GM19240 (cell line): ENCODE data around the gene PEX5L.
"Not testable (repeated sequence)": the region's sequence is repeated elsewhere in the genome, so short reads cannot be mapped to it uniquely, and the experiment has no call there.

Source experiments
- DNase-seq: peaks from one replicate; pipeline ENCODE4 v3.0.0; 2011; ENCODE audit warnings: low spot score; ENCODE audit not compliant: insufficient read length

PEX5L gene

DNA sequence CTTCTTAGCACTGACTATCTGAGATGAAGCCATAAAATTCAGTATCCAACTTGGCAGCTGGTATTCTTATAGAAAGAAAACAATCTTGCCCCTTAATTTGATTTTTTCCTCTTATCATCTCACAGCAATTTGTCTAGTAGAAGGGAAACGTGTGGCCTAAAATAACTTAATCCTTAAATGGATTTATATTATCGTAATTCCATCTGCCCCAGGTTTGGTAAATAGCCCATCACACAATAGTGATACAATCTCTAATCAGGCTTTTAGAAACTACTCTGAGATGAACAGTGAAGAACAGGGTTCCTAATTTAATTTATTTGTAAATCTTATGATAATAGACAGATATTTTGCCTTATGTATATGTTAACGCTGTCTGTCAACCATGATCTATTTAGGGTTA, 24.8 kb downstream of the PEX5L start:
- DNase-seq = no peak

DNA sequence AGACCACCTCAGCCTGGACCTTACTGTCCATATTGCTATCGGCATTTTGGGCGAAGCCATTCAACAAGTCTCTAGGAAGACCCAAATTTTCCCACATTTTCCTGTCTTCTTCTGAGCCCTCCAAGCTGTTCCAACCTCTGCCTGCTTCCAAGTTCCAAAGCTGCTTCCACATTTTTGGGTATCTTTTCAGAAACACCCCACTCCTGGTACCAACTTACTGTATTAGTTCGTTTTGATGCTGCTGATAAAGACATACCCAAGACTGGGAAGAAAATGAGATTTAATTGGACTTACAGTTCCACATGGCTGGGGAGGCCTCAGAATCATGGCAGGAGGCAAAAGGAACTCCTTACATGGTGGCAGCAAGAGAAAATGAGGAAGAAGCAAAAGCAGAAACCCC, 28.4 kb downstream of the PEX5L start:
- DNase-seq = not testable (repeated sequence)

DNA sequence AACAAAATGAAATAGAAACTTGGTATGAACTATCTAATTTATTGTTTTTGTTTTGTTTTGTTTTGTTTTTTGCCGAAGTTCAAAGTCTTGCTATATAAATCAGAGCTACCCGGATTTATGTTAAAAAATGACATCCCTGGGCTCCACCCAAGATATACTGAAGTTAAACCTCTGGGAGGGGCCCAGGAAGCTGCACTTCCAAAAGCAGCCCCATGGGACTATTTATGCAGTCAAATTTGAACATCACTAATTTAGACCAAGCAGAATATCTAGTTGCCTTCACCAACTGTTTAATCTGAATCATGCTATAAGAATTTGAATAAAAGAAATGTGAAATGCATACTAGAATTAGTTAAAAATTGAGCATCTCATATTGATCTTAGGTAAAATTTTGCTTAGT, 32.2 kb downstream of the PEX5L start:
- no peak for DNase-seq

DNA sequence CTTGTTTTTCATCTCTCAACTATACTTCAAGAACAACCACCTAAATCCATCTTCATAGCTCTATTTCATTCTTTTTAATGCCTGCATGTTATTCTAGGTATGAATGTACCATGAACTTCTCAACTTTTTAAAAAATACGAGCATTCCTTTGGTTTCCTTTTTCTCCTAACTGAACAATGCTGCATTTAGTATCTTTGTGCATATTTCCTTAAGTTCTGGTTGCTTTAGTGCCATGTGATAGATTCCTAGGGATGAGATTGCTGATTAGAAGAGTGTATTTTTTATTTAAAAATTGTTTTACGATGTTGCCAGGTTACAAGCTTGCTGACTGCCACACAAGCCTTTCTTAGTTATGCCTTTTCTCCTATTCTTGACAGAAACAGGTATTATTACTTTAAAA, 34.7 kb downstream of the PEX5L start:
- DNase-seq = no peak

DNA sequence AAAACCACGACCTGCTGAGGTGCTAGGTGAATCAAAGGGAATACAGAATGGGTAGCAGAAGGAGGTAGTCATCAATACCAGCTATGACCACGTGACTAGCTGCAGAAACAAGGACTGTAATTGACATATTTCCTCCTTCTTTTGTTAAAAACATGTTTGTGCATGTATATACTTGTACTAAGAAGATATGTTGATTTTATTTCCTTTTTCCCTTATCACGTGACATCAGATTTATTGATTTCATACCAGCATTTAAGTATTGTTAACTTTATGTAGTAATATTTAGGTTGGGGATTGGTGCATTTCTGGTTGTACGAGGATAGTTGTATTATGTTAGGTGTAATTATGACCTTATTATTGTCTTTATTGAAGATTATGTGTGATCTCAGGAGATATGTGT, 36.2 kb downstream of the PEX5L start:
- no peak for DNase-seq

DNA sequence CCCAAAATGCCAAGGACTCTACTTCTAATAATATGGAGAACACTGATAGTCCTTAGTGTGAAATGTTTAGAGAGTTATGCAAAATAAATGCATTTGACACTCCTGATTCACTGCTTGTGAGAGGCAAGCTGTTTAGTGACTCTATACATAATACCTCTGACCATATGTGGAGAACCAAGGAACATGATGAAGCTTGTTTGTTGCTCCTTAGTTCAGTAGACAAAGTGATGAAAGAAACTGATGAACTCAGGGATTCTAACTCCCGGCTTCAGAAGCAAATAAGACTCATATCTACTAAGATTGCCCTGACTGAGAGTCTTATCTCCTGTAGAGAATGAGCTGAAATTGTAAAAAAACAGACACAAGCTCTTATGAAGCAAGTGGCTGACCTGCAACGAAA, 41.3 kb downstream of the PEX5L start:
- no peak for DNase-seq

DNA sequence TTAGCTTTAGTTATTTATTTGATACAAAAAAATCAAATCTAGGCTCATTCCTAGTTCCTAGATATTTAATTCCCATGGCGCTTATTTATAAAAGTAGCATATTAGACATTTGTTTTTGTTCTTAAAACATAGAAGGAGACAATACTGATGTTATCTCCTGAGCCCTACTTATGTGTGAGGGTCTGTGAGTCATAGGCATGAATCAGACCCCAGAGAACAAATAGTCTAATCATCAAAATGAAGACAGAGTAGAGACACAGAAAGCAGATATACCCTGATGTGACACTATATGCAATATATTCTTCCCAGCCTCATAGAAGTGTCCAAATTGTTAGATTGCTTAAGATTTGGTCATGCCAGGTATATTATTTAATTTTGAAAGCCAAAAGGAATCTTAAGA, 44.9 kb downstream of the PEX5L start:
- DNase-seq = no peak

DNA sequence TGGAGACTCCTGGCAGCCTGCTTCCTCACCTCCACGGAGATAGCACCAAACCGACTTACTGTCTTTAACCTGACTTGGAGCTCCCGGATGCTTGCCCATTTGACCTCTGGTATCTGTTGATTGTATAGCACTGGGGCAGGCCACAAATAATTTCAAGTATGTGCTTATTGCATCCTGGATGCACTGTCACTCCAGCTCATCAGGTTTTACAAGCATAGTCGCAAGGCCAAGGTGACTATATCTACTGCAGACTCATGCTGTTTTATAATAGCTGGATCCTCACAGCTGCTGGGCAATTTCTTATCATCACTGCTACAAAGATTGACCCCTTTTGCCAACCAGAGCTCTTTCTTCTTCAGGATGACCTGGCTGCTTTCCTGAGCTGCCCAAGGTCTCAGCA, 45.6 kb downstream of the PEX5L start:
- no peak for DNase-seq

DNA sequence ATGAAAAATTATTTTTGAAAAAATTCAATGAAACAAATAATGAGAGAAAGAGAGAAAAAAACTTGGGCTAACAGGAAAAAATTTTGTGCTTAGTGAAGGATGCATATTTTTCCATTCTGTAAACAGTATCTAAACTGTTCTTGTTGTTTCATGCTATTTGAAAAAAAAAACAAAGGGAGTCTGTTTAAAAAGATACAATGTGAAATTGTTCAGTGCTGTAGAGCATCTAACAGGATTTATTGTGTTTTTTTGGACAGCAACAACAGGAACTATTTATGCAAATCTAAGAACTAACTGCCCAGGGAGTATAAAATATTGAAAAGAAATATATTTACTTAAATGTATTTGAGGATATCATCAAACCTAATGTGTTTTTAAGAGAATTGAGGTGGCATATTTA, 55.1 kb downstream of the PEX5L start:
- no peak for DNase-seq

DNA sequence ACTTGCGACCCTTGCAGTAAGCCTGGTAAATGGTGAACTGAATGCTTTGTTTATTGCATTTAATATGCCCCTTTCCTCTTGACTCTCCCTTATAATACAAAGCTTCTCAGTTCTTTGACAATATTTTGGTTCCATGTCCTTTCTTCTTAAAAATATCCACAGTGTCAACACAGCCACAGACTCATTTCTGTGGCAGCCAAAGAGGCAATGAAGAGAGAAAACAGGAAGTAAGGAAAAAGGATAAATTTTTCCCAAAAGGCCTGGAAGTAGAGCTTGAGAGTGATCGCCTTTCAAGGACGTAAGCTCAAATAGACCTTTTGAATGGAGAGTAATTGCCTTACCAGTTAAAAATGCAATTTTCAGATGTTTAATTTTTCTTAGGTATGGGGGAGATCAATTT, 59.4 kb downstream of the PEX5L start:
- DNase-seq = no peak

DNA sequence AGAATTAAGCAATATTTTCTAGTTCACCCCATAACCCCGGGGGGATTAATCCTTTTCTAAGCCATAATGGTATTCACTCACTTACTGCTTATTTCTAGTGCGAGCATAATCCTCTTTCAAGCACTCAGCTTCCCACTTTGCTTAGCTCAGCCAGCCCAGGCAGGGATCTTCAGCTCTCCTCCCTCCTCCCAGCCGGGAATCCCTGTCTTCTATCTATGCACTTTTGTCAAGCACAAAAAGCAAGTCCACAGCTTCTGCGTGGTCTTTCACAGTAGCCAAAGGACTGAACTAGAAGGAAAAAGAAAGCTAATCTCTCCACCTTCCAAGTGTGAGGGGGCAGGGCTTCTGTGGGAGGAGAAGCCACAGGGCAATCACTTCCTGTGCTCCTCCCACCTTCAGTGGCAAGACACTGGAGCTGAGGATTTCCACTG, 62.8 kb downstream of the PEX5L start:
- DNase-seq = no peak

DNA sequence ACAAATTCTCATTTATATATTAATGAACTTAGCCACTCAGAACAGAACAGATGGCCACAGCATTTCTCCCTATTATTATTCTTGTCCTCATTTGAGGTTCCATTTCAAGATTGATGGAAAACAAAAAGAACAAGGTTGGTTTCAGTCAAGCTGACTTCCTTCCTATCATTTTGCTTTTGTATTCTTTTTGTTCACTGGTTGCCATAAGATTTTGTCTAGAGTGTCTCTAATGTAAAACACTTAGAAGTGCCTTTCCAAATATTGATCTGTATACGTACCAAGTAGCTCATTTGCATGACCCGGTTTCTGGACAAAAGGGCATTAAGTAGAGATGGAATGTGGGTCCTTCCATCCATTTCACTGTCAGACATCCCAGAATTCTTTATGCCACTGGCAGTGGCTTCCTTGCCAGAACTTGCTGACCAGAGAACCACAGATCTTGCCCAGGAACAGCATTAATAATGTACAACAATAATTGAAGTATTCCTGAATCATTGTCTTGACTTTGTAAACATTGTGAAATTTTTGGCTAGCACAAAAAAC, 63.8 kb downstream of the PEX5L start:
- no peak for DNase-seq

DNA sequence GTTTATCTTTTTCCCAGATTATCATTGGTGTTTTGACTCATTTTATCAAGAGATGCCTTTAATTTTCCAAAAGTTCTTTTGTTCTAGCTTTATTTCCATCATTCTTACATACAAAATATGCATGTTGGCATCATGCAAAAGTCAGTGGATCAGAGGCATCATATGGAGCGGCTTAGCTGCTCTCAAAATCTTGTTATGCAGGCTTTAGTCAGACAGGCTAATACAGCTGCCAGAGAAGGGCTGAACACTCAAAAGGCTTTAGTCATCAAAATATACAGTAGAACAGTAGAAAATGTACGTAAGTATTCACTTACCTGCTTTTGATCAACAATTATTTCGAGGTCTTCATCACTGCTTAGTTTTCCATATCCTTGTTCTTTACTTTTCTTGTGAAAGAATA, 65.5 kb downstream of the PEX5L start:
- DNase-seq = no peak

DNA sequence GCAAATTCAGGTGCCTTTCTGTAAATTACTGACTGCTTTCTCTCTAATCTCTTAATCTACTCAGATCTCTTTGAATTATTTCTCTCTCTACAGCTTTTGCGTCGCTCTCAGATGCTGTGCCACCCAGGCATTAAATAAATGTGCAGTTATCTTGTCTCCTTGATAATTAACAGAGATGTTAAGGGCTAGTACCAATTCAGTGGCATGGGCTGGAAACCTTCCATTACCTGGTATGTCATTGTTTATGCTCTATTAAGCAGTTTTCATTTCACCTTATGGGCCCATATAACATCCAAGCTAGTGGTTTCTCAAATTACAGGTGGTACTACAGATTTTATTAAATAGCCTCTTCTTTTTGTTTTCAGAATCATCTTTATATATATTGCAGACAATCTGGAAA, 66.0 kb downstream of the PEX5L start:
- DNase-seq = no peak

DNA sequence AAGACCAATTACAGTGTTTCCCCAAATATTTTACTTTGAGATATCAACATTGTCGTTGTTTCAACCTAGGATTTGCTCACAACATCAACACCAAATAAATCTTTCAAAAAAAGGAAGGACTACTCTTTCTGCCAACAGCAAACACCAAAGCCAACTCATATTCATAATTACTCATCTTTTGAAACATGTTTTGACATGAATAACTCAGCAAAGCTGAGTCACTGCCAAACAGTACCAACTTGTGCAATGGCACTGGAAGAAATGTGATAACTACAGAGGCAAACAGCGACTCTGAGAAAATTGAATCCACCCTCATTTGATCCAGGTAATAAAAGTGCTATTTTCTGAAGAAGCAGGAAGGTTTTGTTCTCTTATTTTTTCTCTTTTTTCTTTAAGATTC, 67.2 kb downstream of the PEX5L start:
- DNase-seq = no peak

DNA sequence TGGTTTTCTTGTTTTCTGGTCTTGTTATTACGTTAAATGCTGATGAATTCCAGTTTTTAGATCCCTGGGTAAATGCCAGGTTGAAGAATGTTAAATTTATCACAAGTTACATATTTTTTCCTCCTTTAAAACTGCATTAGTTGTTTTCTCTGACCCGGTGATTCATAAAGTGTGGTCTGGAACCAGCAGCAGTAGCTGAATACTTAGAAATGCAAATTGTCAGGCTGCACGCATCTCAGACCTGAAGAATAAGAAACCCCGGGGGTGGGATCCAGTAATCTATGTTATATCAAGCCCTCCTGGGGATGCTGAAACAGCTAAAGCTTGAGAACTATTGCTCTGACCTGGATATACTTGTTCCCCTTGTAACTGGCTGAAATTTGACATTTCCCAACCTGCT, 69.1 kb downstream of the PEX5L start:
- no peak for DNase-seq

DNA sequence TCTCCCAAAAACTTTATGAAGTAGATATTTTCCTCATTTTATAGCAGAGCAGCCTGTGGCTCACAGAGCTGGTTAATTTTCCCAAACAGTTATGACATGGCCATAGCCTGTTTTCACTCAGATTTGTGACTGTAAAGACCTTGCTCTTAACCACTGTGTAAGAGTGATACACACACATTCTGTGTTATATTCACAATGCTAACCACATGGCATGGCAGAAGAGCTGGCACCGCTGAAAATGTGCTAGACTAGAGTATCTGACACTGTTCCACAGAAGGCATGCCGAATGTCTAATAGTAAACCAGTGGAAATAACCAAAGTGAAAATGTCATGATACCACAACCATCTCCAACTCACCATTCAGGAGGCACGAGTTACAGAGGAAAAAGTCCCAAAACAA, 71.8 kb downstream of the PEX5L start:
- DNase-seq = no peak

DNA sequence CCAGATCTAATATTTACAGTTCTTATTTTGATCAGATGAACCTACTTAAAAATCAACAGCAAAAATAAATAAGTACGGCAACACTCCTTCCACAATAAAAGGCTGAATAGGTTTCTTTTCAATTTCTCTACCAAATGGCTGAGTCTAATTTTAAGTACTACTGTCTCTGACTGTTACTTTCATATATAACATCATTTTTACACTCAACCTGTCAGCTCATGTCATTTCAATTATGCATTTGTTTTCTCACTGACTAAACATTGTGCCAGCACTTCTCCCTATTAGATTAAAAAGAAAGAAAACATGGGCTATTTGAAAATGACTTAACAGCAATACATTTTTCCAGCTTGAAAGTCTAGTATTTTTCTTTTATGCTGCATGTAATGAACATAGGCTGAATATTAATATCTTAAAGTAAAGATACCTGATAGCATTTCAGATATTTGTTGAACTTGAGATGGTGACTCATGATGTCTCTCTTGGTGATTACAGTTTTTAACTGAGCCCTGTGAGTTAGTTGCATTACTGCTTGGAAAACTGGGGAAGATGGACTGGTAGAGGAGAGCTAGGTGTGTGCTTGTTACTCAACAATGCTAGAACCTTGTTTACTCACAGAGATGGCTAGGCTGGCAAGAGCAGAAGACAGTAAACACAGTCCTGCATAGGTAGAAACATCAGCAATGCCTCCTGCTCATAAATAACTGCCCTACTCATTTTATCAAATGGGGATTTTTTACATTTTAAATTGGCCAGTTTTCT, 73.9 kb downstream of the PEX5L start:
- DNase-seq = no peak

DNA sequence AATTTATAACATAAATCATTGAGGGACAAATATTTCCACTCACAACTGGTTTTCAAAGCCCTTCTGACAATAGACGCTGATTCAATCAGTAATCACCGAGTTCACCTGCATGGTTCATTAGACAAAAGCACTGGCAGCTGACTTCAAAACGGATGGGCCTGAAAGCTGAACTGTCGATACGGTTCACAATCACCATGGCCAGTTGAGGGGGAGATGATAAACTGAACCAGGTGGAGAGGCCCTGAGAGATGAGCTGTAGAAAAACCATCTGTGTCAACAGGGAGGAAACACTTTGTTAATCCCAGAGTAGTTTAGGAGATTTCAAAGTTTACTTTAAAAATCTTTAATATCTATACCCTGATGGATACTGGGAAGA, 75.0 kb downstream of the PEX5L start:
- DNase-seq = no peak

DNA sequence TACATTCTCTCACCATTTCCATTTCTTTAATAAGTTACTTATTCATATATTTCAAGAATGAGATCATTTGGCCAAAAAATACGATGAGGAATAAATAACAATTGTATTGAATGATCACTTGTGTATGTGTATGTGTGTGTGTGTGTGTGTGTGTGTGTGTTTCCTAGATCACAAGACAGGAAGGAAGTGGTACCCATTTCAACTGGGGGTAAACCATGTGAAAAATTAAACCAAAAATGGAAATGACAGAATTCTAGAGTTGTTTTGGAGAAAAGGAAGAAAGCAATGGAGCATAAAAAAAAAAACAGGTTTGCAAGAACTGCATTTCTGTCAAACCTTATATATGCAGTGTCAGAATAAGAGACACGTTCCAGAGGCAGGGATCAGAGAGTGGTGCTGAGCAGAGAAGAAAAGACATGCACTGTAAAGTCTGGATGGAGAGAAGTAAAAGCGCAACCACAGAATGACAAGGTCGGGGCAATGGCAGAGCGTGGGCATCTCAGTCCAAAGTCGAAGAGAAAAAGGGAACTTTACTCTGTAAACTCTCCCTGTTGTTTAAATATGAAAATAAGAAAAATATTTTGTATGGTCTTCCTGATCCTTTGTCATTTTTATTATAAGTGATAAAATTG, 75.5 kb downstream of the PEX5L start:
- DNase-seq = no peak

DNA sequence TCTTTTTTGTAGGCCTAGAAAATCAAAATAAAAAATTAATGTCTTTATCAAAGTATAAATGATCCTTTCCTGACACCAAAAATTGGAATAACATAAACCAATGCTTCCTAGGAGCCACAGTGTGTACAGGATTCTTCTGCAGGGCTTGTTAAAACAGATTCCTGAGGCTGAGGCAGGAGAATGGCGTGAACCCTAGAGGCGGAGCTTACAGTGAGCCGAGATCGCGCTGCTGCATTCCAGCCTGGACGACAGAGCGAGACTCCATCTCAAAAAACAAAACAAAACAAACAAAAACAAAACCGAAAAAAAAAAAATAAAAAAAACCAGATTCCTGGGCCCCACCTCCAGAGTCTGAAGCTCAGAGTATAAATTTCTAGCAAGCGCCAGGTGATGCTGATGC, 78.0 kb downstream of the PEX5L start:
- DNase-seq = no peak

DNA sequence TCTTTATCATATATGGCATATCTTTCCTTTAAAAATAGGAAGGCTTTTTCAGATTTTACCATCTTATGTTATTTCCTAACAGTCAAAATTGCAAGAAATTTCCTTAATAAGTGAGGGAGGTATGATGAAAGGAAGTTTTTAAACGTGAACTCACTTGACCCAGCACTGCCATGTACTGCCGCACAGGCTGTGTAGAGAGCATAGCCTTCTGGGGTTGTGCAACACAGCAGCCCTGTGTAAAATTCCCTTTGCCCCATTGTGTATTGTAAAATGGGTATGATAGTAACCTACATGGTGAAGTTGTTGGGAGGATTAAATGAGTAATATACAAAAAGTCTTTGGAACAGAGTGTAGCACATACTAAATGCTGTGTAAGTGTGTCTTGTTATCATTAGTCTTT, 78.6 kb downstream of the PEX5L start:
- no peak for DNase-seq

DNA sequence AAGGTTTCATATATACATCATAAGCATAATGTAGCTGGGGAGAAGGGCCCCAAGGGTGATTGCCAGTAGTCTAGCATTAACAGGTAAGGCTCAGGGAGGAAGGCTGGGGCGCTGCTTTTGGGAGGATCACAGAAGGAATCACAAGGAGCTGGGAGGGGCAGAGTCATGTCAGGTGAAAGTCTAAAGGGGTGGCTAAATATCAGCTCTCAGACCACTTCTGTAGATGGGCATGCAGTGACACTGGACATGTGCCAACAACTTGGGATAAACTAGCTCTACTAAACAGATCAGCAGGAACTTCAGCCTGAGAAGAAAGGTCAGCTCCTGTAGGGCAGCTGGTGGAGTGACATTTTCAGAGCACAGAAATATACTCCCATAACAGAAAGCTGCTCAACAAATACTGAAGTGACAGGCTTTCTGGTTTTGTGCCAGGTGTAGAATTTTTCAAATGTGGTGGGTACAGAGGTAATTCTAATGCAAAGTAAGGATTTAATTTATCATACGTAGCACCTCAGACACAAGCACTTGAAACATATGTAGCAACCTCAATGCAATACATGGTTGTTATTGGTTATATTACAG, 79.4 kb downstream of the PEX5L start:
- no peak for DNase-seq
